NCI-H345 treated with DMSO at 0.1 percent for 48 hours (cell line): ENCODE results near the gene SLC12A9.

Source experiments
- DNase-seq: peaks from one replicate; lab custom pipeline; 2025; ENCODE audit not compliant: unreplicated experiment; lab: John Stamatoyannopoulos, UW

SLC12A9 gene

DNA sequence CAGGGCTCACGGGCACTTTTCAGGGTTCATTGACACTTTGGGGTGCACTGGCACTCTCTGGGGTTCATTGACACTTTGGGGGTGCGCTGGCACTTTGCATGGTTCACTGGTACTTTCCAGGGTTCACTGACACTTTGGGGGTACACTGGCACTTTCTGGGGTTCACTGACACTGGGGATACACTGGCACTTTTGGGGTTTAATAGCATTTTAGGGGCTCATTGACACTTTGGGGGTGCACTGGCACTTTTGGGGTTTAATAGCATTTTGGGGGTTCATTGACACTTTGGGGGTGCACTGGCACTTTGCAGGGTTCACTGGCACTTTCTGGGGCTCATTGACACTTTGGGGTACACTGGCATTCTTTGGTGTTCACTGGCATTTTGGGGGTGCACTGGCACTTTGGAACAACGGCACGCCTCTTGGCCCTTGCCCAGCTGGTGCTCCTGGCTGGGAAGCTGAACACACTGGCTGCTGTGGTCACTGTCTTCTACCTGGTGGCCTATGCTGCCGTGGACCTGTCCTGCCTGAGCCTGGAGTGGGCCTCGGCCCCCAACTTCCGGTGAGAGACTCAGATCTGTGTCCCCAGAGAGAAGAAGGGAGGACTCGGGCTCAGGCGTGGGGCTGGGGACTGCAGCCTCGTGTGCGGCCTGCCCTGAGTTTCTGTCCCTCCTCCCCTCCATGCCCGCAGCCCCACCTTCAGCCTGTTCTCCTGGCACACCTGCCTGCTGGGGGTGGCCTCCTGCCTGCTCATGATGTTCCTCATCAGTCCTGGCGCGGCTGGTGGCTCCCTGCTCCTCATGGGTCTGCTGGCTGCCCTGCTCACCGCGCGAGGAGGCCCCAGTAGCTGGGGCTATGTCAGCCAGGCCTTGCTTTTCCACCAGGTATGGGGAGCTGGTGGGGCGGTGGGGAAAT is 8.4 kb downstream of the SLC12A9 start:
- DNase-seq = no peak

DNA sequence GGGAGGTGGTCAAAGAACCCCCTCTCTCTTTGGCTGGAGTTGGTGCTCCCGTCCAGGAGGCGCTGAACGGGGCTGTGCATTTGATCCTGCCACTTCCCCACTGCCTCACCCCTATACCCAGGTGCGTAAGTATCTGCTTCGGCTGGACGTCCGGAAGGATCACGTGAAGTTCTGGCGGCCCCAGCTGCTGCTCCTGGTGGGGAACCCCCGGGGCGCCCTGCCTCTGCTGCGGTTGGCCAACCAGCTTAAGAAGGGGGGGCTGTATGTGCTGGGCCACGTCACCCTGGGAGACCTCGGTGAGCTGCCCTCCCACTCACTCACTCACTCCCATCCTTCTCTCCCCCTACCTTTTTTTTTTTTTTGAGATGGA is 9.1 kb downstream of the SLC12A9 start:
- DNase-seq = no peak

DNA sequence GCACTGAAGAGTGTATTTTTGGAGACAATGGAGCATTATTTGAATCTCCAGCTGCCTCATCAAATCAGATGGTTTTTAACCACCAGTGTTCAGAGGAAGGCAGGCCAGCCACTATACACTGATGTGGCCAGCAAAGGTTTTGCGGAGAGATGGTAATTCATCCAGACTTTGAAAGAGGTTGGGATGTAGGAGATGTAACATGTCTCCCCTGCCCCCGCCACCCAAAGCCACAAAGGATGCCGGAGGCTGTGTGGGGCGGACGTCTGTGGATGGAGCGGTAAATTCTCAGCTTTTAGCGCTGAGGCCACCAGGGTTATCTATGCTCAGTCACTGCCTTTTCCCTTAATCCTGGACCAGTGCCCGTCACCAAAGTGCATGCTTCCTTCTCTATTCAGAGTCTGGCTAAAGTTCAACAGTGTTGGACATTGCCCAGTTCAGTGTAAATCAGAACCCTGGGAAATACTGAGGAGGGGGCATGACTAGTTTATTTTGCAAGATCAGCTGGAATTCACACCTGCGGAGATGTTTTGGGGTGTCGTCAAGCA is 11.0 kb downstream of the SLC12A9 start:
- no peak for DNase-seq

DNA sequence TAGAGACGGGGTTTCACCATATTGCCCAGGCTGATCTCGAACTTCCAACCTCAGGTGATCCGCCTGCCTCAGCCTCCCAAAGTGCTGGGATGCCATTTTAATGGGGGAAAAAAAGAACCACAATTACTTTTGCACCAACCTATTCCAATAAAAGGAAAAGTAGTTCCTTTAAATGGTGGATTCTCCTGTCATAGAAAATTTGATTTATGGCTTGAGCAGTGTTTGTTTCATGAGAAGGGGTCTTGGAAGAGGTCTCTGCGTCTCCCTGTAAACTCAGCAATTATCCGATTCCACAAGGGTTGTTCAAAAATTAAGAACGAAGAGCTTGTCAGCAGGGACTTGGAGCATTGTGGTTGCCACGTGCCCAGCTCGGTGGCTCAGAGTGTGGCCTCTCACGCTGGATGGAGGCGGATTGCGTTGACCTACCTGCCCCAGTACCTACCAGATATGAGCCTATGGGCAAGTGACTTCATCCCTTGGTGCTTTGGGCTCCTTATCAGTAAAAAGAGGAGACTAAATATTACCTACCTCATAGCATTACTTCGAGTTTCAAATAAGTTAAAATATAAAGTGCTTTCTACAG is 11.8 kb downstream of the SLC12A9 start:
- no peak for DNase-seq

DNA sequence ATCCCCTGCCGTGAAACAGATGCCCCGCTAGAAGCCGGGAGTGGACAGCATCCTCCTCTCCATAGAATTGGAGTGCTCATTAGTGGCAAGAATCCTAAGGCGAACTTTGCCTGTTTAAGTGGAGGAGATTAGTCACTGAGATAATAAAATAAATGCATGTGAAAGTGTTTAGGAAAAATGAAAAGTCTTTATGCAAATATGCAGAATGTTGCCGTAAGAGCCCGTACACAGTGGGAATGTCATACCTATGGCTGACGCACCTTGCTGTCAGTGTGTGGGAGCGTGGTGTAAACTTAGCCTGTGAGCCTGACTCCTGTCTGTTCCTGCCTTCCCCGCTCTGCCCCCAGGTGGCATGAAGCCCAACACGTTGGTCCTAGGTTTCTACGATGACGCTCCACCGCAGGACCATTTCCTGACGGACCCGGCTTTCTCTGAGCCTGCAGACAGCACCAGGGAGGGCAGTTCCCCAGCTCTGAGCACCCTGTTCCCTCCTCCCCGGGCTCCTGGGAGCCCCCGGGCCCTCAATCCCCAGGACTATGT is 12.9 kb downstream of the SLC12A9 start:
- no peak for DNase-seq

DNA sequence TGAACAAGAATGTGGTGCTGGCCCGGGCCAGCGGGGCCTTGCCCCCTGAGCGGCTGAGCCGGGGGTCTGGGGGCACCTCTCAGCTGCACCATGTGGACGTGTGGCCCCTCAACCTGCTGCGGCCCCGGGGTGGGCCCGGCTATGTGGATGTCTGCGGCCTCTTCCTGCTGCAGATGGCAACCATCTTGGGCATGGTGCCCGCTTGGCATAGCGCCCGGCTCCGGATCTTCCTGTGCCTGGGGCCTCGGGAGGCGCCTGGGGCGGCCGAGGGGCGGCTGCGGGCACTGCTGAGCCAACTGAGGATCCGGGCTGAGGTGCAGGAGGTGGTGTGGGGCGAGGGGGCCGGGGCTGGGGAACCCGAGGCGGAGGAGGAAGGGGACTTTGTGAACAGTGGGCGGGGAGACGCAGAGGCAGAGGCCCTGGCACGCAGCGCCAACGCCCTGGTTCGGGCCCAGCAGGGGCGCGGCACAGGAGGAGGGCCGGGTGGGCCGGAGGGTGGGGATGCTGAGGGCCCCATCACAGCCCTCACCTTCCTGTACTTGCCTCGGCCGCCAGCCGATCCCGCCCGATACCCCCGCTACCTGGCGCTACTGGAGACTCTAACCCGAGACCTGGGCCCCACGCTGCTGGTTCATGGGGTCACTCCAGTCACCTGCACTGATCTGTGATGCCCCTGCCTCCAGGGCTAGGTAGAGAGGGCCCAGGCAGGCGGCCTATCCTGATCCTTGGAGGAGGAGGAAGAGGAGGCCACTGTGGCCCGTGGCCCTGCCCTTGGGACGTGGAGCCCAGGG is 13.6 kb downstream of the SLC12A9 start:
- DNase-seq = no peak

DNA sequence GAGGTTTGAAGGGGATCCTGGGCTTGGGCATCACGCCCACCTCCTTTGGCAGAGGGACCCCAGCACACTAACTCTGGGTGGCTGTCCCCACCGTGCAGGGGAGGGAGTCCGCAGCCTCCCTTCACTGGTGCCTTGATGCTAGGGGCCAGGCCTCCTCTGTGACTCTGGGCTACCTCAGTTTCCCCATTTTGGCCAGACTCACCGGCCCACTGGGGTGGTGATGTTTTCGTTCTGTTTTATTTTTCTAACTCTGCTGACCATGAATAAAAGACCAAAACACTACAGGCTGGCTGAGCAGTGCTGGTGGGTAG is 14.2 kb downstream of the SLC12A9 start:
- no peak for DNase-seq

DNA sequence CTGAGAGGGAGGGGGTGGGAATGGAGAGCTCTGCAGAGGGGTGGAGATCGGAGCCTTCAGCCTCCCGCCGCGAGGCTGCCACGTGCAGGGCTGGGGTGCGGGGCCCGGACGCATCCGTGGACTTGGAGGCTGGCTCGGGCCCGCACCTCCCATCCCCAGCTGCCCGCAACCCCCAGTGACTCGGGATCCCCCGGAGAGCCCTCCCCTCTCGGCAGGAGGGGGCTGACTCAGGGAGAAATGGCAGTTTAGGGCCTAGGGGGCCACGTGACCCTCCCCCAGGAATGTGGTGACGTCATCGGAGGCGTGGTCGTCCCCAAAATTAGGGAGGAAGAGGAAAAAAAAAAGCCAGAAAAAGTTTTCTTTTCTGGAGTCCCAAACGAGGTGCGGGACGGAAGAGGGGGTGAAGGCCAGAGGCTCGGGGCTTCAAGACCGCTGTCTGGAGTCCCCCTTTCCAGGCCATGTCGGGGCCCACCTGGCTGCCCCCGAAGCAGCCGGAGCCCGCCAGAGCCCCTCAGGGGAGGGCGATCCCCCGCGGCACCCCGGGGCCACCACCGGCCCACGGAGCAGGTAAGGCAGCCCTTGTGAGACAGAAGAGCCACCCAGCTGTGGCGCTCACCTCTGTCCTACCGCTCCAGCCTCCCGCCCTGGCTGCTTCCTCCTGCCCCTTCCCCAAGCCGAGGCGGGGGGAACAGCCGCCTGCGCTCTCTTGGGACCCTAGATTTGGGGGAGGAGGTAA is 14.7 kb downstream of the SLC12A9 start, which contains the start of gene TRIP6:
TSS of gene TRIP6 (plus strand) at position 348 of the 736 bp plus-strand sequence. CDS start at position 459, 111 bp downstream.
- no peak for DNase-seq

DNA sequence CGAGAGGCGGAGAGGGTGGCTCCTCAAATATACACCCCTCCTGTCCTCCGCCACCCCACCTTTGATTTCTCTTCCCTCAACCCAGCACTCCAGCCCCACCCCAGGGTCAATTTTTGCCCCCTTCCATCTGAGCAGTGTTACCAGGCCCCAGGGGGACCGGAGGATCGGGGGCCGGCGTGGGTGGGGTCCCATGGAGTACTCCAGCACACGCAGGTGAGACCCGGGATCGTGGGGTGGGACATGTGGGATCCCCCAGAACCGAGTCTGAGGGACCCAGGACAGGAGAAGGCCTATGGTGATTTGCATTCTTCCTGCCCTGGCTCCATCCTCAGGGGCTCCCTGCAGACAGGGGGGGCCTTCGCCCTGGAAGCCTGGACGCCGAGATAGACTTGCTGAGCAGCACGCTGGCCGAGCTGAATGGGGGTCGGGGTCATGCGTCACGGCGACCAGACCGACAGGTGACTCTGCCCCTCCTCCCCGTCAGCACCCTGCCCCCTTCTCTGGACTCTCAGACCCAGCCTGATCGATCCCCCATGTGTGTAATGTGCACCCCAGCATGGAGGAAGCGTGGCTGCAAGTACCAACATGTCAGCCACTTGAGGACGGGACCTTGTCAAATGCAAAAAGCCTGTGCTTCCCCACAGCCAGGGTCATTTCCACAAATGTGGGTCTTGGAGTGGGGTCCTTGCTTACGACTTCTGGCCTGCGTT is 15.4 kb downstream of the SLC12A9 start:
- DNase-seq = no peak

DNA sequence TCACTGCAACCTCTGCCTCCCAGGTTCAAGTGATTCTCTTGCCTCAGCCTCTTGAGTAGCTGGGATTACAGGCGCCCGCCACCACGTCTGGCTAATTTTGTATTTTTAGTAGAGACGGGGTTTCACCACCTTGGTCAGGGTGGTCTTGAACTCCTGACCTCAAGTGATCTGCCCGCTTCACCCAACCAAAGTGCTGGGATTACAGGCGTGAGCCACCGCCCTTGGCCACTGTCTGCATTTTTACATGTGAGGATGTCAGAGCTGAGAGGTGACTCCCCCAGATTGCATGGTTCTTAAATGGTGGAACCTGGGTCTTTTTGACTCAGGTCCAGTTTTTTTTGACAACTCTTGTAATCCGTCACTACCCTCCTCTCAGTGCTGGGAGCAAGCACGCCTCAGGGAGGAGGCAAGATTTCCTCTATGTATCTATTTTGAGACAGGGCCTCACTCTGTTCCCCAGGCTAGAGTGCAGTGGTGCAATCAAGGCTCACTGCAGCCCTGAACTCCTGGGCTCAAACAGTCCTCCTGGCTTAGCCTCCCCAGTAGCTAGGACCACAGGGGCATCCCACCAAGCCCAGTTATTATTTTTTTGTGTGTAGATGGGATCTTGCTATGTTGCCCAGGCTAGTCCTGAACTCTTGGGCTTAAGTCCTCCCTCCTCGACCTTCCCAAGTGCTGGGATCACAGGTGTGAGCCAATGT is 21.2 kb downstream of the SLC12A9 start:
- DNase-seq = no peak

DNA sequence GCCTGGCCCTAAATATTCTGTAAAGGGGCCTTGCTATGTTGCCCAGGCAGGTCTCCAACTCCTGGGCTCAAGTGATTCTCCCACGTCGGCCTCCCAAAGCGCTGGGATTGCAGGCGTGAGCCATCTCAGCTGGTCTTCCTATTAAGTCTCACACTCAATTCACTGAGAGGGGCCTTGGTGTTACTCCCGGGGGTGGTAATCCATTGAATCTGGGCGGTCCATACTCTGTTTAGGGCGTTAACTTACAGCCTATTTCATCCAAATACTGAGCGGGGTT is 21.7 kb downstream of the SLC12A9 start:
- DNase-seq = no peak

DNA sequence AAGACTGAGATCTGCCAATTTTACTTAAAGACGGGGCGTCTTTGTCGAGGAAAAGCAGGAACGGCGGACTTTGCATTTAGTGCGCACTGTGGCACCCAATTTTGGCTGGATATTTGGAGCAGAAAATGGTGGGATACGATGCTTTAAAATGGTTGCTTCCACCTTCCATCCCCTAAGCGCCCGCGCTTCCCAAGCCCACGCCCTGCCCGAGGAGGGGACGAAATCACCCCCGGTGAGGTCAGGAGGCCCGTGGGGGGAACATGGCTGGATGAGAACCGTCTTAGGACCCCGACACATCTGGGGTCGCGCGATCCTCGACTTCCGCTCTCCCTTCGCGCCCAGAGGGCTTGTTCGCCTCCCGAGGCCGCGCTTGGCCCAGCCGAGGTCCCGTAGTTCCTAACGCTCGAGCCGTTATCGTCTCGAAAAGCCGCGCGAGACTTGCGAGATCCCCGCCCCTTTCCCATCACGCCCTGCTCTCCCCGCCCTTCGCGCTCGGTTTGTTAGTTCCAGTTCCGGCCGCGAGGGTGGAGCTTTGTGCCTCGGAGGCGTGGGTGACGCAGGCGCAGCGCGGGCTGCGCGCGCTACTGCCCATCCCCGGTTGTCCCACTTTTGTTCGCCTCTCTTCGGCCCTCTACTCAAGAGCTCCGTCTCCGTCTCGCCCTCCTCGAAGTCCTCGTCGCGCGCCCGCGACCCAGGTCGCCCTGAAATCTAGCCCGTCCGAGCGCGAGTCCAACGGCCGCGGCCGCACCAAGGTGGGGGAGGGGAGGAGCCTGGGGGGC is 22.3 kb downstream of the SLC12A9 start, which contains the start of gene SRRT:
TSS of gene SRRT (plus strand) at position 527 of the 779 bp plus-strand sequence. CDS start 488 bp downstream, outside the sequence.
- peak; percentile 94 for DNase-seq

DNA sequence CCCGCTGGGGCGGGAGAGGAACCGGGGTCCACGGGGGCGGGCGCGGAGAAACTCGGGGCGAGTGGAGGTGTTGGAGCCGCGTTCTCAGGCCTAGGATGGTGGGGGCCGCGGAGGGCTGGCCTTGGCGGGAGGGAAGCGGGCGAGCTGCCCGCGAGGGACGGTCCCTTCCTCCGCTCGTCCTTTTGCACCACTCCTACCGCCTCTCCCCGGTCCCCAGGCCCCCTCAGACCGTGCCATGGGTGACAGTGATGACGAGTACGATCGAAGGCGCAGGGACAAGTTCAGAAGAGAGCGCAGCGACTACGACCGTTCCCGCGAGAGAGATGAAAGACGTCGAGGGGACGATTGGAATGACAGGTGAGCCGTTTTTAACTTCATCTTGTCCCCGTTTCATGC is 22.8 kb downstream of the SLC12A9 start:
- DNase-seq = no peak

DNA sequence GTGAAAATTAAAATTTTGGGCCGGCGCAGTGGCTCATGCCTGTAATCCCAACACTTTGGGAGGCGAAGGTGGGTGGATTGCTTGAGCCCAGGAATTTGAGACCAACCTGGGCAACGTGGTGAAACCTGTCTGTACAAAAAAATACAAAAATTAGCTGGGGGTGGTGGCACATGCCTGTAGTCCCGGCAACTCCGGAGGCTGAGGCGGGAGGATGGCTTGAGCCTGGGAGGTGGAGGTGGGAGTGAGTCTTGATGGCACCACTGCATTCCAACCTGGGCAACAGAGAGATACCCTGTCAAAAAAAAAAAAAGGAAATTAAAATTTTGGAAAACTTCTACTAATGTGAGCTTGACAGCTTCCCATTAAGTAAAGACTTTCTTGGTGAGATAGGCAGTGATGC is 25.5 kb downstream of the SLC12A9 start:
- no peak for DNase-seq

DNA sequence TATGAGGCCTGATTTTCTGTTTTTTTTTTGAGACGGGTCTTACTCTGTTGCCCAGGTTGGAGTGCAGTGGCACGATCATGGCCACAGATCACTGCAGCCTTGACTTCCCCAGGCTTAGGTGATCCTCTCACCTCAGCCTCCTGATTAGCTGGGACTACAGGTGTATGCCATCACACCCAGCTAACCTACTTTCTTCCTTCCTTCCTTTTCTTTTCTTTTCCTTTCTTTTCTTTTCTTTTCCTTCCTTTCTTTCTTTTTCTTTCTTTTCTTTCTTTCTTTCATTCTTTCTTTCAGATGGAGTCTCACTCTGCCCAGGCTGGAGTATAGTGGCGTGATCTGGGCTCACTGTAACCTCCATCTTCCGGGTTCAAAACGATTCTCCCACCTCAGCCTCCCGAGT is 26.2 kb downstream of the SLC12A9 start:
- DNase-seq = no peak

DNA sequence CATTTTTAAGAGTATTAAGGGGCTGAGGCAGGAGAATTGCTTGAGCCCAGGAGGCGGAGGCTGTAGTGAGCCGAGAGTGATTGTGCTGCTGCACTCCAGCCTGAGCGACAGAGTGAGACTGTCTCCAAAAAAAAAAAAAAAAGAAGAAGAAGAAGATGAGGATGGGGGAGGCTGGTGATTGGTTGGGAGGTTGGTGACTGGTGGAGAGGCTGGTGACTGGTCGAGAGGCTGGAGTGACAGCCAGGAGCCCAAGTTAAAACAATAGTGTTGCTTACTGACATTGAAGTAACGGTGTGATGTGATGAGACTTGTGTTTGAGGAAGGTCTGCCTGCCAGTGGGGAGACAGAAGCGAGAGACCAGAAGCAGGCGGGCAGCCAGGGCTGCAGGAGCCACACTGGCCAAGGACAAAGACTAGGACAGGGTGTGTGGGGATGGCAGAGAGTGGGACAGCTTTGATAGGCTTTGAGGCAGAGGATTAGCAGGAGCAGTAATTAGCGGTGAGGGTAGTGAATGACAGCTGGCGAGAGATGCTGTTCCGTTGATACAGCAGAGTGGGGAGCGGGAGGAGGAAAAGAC is 27.3 kb downstream of the SLC12A9 start:
- DNase-seq = no peak

DNA sequence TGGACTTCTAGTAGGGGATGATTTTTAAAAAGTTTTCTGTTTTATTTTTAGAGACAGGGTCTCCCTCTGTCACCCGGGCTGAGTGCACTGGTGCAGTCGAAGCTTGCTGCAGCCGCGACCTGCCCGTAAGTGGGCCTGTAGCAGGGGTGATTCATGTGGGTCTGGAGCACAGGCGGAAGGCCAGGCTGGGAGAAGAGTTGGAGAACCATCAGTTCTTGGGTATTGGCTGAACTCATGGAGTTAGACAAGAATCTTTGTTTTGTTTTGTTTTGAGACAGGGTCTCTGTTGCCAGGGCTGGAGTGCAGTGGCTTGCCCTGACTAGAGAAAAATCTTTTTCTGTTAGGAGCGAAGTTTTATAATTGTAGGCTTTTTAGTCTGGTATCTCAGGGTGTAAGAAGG is 28.1 kb downstream of the SLC12A9 start:
- no peak for DNase-seq

DNA sequence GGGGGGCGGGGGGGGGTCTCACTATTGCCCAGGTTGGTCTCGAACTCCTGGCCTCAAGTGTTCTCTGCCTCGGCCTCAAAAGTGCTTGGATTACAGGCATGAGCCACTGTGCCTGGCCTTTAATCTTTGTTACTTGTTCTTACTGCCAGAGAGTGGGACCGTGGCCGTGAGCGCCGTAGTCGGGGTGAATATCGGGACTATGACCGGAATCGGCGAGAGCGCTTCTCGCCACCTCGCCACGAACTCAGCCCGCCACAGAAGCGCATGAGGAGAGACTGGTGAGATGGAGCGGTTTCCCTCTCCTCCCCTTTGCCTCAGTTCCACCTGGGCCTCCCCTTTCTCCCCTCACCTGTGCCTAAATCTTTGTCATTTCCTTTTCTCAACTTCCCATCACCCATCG is 28.6 kb downstream of the SLC12A9 start:
- no peak for DNase-seq
